GM19455 (cell line): ENCODE results near the gene RSPH3.
"Not testable (repeated sequence)": the region's sequence is repeated elsewhere in the genome, so short reads cannot be mapped to it uniquely, and the experiment has no call there.

Source experiments
- ATAC-seq: cut with Tn5 transposase; IDR thresholded peaks from one replicate; pipeline ENCODE4 v1.9.1; 2021; ENCODE audit not compliant: unreplicated experiment

RSPH3 gene

DNA sequence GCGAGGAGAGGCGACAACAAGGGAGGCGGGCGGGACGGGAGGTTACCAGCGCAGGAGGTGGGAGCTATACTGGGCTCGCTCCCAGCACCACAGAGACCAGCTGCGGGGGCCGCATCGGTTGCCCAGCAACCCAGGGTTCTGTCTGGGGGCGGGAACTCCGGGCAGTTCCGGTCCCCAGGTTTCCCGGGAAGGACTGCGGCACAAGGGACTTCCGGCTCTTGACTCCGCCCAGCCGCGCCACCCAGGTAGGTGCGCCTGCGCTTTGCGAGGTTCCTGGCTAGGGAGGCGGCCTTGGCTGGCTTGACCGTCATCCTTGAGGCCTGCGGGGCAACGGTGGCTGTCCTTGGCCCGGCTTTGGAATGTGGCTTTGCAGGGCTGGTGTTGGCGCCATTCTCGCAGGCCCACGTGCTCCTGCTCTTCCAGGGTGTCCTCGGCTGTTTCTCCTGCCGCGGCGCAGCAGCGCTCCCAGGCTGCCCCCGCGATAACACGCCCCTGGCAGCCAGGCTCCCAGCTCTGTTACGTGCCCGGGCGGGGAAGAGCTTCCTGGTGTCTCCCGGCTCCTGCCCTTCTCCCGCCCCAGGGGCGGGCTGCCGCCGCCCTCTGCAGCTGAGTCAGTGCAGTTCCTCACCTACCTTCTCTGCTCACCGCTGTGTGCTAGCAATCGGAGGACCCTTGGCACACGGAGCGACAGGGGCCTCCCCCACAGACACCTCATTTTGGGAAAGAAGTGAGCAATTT lies at the start of gene RSPH3:
Gene RSPH3 (minus strand): TSS at position 537 of the 738 bp plus-strand sequence. CDS start 652 bp downstream, outside the sequence.
- peak; percentile 94 for ATAC-seq

DNA sequence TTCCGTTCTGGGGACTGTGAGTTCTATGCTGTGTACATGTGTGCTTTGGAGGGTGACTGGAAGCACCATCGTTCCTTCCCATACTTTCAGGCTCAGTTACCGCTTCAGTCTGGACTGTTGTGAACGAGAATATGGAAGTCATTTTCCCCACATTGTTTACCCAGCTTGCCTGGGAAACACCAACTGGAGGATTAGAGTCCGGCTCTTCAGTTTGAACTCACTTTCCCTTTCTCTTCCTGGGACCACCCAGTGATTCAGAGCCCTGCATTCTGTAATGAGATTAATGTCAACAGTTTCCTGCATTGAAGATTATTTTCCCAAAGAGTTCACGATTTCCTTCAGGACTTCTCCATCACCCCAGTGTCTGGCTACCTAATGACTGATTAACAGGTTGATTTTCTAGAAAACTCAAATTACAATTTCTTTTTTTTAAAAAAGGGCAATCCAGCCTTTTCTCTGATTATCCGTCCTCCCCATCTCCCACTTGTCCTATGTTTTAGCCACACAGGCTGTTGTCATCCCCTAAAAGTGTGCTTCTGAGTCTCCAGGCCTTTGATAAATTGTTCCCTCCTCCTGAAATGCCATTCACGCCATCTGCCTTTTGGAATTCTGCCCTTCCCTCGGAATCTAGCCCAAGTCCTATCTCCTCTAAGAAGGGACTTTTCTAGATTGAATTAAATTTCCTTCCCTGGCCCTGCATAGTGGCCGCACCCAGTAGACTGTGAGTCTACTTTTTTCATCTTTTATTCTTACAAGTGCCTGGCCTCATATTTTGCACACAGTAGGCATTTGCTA lies 48.1 kb upstream of the RSPH3 start:
- ATAC-seq: no peak

- no peak for ATAC-seq
Observed at GRCh38 chr6:159045801-159046200, 45.8 kb upstream of the RSPH3 start.

GRCh38 chr6:159044899-159045727 lies 45.1 kb upstream of the RSPH3 start, which contains the start of gene TAGAP:
TAGAP (minus strand) TSS chr6:159044991; CDS start chr6:159044146, 845 bp downstream.
- ATAC-seq: peak; percentile 81

GRCh38 chr6:159043947-159044346 lies 43.9 kb upstream of the RSPH3 start:
- ATAC-seq: no peak

DNA sequence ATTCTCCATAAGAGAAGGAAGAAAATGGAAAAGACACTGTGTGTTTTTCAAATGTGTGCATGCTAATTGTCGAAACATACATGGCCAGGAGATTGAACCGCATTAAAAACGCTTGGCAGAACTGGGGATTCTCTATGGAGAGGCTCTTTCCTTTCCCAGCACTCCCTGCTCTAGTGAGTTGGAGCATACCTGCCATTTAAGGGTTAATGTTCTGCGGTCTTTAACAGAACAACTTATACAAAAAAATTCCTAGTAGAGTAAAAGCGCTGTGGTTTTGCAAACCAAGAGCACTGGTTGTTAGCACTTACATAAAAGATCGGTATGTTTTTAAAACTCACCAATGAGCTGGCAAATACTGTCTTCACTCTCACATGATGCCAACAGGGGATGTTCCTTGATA lies 43.2 kb upstream of the RSPH3 start:
- ATAC-seq: no peak

GRCh38 chr6:159042826-159043181 lies 42.8 kb upstream of the RSPH3 start:
- no peak for ATAC-seq

DNA sequence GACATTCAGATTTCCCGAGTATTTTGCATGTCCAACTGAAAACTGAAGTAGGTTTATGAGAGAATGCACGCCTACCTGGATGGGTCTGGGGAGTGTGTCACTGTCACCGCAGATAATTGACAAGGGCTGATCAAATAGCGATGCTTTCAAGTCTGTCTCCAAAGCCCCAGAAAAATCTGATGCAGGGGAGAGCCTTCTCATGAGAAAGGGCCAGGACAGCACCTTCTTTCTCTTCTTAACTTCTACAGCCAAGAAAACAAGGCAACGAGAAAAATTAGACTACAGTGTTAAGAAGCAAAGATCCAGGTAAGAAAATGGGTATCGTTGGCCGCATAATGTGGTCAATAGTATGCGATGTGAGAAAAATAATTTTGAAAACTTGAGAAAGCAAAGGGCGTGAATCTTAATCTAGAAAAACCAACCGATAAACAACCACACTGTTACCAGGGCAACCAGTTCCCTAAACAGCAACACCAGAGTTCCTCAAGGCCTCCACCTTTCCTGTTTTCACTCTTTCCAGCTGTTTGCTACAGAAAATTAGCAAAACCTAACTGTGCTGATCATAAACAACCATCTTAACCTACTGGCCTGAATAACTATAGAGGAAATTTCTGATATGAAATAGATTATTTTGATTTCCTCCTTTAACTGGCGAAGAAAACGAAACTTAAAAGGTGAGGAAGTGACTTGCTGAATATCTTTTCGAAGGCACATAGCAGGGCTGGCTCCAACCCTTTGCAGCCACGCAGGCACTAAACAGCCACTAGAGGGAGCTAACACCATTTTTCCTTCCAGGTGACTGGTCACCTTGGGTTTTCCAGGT lies 42.2 kb upstream of the RSPH3 start:
- peak; percentile 32 for ATAC-seq

DNA sequence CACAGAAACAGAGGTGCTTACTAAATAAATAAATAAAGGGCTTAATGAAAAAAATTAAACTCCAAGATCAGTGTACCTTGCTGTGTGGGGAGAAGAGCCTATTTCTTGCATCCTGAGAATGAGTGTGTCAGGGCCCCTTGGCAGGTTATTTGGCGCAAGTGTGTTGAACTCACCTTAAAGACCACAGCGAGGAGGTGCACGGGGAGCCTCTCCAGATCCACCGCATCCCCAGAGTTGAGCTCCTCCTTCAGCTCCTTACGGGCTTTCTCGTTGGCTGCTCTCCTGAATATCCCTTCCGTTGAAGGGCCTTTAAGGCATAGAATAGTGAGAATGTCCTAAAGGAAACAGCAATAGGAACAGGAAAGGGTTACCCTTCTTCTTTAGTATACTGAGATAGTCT lies 41.2 kb upstream of the RSPH3 start:
- no peak for ATAC-seq

GRCh38 chr6:159039885-159040258 lies 39.9 kb upstream of the RSPH3 start:
- ATAC-seq: no peak

DNA sequence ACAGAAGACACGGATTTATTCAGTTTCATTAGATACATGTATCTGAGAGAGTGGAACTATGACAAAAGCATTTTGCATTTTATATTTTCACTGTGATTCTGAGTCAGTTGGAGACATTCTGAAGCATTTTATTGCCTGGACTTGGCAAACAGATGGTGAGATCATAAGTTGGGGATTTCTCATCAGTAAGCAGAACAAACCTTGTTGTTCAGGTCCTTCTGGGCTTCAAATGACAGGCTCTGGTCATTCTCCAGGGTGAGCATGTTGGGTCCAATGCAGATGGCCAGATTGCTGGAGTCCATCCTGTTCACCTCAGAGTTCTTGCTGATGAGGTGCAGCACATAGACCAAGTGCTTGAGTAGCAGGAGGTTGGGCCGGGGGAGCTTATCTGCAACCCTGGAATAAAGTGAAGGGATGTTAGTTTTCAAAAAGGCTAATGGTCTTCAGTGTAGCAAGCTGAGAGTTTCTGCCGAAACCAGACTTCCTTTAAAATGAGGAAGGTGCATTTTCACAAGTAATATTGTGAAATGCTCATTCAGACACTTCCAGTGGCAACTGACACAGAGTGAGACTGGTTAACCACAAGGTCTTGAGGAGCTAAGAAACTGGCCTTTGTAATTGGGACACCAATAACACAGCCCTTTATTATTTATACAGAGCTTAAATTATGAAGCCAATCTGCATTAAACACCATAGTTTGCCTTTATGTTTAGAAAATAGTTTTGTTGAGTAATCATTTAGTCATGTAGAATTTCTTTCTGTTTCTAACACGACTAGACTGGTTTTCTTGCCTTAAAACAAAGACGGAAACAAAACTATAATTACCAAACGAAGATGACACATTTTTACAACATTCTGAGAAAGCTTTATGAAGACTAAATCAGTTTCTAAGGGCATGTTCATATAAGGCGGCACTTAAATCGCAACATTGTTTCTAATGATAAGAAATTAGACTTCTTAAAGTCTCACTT lies 39.2 kb upstream of the RSPH3 start:
- ATAC-seq: peak; percentile 83

- ATAC-seq: not testable (repeated sequence)
Observed at GRCh38 chr6:159038318-159038717, 38.3 kb upstream of the RSPH3 start.

DNA sequence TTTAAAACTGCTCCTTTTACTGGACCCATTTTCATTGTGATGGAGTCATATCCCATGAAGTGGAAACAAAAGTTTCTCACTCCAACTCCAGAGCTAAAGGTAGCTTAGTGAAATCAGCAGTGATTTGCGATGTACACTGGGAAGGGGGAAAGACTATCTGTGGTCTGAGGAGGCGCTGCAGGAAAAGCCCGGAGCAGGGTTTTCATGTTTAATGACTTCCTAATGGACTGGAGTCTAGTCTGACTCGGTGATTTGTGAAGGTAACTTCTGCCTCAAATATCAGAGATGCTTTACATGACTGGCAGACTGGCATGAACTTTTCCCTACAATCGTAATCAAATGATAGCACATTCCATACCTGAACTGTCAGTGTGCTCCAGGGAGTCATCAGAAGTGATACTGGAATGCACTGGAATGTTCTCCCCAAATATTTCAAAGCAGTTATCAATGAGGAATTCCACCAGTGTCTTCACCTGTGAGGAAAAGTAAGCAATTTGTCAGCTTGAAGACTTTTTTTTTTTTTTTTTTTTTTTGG lies 37.8 kb upstream of the RSPH3 start:
- no peak for ATAC-seq

GRCh38 chr6:159036673-159037072 lies 36.7 kb upstream of the RSPH3 start:
- ATAC-seq: no peak

DNA sequence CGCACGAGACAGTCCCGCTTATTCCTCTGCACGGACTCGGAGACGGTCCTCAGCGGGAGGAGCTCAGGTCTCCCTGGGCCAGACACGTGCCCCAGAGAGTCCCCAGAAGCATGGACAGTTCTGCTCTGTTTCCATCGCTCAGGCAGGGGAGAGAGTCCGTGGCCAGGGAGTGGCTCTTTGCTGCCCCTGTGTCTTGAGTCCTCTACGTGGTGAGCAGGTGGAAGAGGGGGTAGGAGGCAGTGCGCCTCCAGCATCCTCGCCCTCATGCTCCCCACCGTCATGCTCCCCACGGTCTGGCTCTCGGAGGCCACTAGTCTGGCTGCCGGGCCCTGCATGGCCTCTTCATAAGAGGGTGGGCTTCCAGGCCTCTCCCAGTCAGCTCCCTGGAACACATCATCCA lies 35.9 kb upstream of the RSPH3 start:
- ATAC-seq: no peak

GRCh38 chr6:159033160-159034049 lies 33.4 kb upstream of the RSPH3 start:
- no peak for ATAC-seq

- ATAC-seq: no peak
Observed at GRCh38 chr6:159031846-159032245, 31.8 kb upstream of the RSPH3 start.

DNA sequence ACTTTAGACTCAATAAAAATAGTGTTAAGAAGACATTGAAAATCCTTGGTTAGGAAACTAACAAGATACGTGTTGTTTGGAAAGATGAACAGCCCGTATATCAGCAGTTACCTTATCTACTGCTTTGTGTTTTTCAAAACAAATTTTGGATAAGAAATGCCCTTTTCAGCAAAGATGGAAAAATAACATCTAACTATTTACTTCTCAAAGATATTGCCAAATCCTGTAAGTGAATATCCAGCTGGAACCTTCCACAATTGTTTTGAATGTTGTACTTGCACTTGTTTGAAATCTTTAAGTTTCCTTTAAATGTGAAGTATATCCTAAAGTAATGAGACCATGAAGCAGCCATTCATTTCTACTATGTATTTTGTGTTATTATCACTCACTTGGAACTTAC lies 30.2 kb upstream of the RSPH3 start:
- ATAC-seq: no peak
